OCI-LY1 (cell line): ENCODE measurements around the gene KIFC3.

Experiments
- H2AFZ ChIP-seq: fragments of 200-600 bp; sonication (generic), shearing (Covaris generic); 2 replicates; pipeline ENCODE4 v1.6.0; 2014; ENCODE audit warnings: antibody characterized with exemption, mild to moderate bottlenecking, low read length
- H3F3A ChIP-seq: fragments of 200-600 bp; sonication (generic), shearing (Covaris generic); 2 replicates; pipeline ENCODE4 v1.6.0; 2014; ENCODE audit warnings: mild to moderate bottlenecking, antibody characterized with exemption, low read length, moderate library complexity; ENCODE audit not compliant: insufficient read depth
- H3K27ac ChIP-seq: fragments of 200-600 bp; sonication (generic); 2 replicates; pipeline ENCODE4 v1.5.1; 2014; ENCODE audit warnings: low read length, mixed run types, mild to moderate bottlenecking, low read depth; ENCODE audit not compliant: poor library complexity, severe bottlenecking
- H3K27me3 ChIP-seq: fragments of 200-600 bp; sonication (generic); 2 replicates; pipeline ENCODE4 v1.6.0; 2014; ENCODE audit warnings: antibody characterized with exemption, mild to moderate bottlenecking, low read length, moderate library complexity; ENCODE audit not compliant: insufficient read depth
- H3K36me3 ChIP-seq: fragments of 200-600 bp; sonication (generic); 2 replicates; pipeline ENCODE4 v1.6.1; 2014; ENCODE audit warnings: mild to moderate bottlenecking, antibody characterized with exemption, low read length, moderate library complexity, mixed read lengths; ENCODE audit not compliant: insufficient read depth
- H3K4me1 ChIP-seq: fragments of 200-600 bp; sonication (generic); 2 replicates; pipeline ENCODE4 v1.5.1; 2014; ENCODE audit warnings: mild to moderate bottlenecking, low read length, moderate library complexity; ENCODE audit not compliant: insufficient read depth, severe bottlenecking
- H3K4me2 ChIP-seq: fragments of 200-600 bp; sonication (generic), shearing (Covaris generic); 2 replicates; pipeline ENCODE4 v1.6.1; 2014; ENCODE audit warnings: low read length
- H3K4me3 ChIP-seq: fragments of 200-600 bp; sonication (generic); 2 replicates; pipeline ENCODE4 v1.5.1; 2014; ENCODE audit warnings: low read length, low read depth, mild to moderate bottlenecking, mixed read lengths; ENCODE audit not compliant: poor library complexity, severe bottlenecking
- H3K79me2 ChIP-seq: fragments of 200-600 bp; shearing (Covaris generic); 2 replicates; pipeline ENCODE4 v1.6.1; 2016; ENCODE audit warnings: mixed run types, low read length, mixed read lengths; ENCODE audit not compliant: insufficient read depth
- H3K9ac ChIP-seq: fragments of 200-600 bp; sonication (generic), shearing (Covaris generic); 2 replicates; pipeline ENCODE4 v1.6.1; 2014; ENCODE audit warnings: mild to moderate bottlenecking, low read length, mixed read lengths
- H3K9me2 ChIP-seq: fragments of 200-600 bp; sonication (generic), shearing (Covaris generic); 2 replicates; pipeline ENCODE4 v1.6.1; 2014; ENCODE audit warnings: low read depth, mild to moderate bottlenecking, low read length, mixed read lengths
- H3K9me3 ChIP-seq: fragments of 200-600 bp; shearing (Covaris generic); 2 replicates; pipeline ENCODE4 v1.6.1; 2014; ENCODE audit warnings: low read length, mixed read lengths
- H4K20me1 ChIP-seq: fragments of 200-600 bp; sonication (generic), shearing (Covaris generic); 2 replicates; pipeline ENCODE4 v1.6.0; 2016; ENCODE audit warnings: mild to moderate bottlenecking, low read length; ENCODE audit not compliant: insufficient read depth
- EZH2 ChIP-seq: fragments of 200-600 bp; sonication (generic), shearing (Covaris generic); IDR thresholded peaks from 2 replicates; pipeline ENCODE4 v1.8.0; 2017; ENCODE audit warnings: borderline replicate concordance, mixed run types, mild to moderate bottlenecking, antibody characterized with exemption, low read length, moderate library complexity, mixed read lengths
- TF ChIP-seq, protein P1 (sequence below): fragments of 200-600 bp; sonication (generic), shearing (Covaris generic); IDR thresholded peaks from 2 replicates; pipeline ENCODE4 v1.5.1; 2017; ENCODE audit warnings: mild to moderate bottlenecking, antibody characterized with exemption, low read length, moderate library complexity, mixed read lengths

The KIFC3 gene

DNA sequence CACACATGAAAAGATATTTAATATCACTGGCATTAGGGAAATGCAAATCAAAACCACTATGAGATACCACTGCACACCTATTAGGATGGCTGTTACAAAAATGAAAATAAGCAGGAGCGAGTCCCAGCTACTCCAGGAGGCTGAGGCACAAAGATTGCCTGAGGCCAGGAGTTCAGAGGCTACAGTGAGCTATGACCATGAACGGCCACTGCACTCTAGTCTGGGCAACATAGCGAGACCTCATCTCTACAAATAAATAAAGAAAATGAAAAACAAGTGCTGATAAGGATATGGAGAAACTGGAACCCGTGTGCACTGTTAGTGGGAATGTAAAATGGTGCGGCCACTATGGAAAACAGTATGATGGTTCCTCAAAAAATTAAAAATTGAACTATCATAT lies 23.6 kb downstream of the KIFC3 start:
- no peak overlapping the region for H3K27ac ChIP-seq
- no peak overlapping the region for H3K4me3 ChIP-seq
- H3K9ac ChIP-seq: no peak overlapping the region
- H3K36me3 ChIP-seq: no peaks in the 10 kb centered on the region
- TF ChIP-seq EZH2: no peak
- TF ChIP-seq, protein P1, sequence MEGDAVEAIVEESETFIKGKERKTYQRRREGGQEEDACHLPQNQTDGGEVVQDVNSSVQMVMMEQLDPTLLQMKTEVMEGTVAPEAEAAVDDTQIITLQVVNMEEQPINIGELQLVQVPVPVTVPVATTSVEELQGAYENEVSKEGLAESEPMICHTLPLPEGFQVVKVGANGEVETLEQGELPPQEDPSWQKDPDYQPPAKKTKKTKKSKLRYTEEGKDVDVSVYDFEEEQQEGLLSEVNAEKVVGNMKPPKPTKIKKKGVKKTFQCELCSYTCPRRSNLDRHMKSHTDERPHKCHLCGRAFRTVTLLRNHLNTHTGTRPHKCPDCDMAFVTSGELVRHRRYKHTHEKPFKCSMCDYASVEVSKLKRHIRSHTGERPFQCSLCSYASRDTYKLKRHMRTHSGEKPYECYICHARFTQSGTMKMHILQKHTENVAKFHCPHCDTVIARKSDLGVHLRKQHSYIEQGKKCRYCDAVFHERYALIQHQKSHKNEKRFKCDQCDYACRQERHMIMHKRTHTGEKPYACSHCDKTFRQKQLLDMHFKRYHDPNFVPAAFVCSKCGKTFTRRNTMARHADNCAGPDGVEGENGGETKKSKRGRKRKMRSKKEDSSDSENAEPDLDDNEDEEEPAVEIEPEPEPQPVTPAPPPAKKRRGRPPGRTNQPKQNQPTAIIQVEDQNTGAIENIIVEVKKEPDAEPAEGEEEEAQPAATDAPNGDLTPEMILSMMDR: no peak
- H2AFZ ChIP-seq: no peak overlapping the region
- no peaks in the 10 kb centered on the region for H4K20me1 ChIP-seq
- no peaks in the 10 kb centered on the region for H3K79me2 ChIP-seq
- H3K27me3 ChIP-seq: no peaks in the 10 kb centered on the region
- no peak overlapping the region for H3K4me2 ChIP-seq
- H3F3A ChIP-seq: no peaks in the 10 kb centered on the region
- H3K9me3 ChIP-seq: no peaks in the 10 kb centered on the region
- no peaks in the 10 kb centered on the region for H3K9me2 ChIP-seq
- no peaks in the 10 kb centered on the region for H3K4me1 ChIP-seq

DNA sequence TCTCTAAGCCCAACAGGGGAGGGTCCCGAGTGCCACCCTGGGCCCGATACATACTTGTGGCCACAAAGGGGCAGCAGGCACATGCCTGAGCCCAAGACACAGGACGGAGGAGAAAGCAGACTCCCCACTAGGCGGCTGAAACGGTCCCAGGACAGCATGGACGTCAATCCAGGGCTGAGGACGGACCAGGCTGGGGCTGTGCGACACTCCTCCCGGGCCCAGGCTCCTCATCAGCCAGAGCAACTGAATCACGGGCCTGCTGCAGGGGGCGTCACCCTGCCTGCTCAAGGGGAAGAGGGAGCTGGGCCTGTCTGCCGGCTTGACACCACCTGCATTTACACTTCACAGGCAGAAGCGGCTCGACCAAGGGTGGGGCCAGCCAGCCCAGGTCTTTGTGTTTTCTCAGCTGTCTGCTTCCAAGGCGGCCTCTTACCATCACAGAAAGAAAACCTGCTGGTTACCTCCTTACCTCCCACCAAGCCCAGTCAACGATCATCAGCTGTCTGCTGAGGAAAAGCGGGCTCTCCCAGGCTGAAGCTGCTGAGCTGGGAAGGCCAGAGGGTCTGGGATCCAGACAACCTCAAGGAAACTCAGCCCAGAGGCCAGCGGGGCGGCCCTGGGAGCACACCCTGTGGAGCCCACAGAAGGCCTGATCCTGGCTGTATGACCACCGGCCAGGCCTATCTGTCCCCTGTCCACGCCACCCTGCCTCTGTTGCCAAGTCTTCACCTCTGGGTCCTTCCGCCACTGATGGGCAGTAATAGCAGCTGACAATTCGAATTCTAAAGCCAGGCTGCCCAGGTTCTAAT lies 26.4 kb downstream of the KIFC3 start:
- H3F3A ChIP-seq: no peaks in the 10 kb centered on the region
- no peaks in the 10 kb centered on the region for H4K20me1 ChIP-seq
- no peaks in the 10 kb centered on the region for H3K4me1 ChIP-seq
- peaks cover 8% of the 10 kb centered on the region; the same call in 1 of the 2 replicates for H3K27me3 ChIP-seq
- TF ChIP-seq, protein P1: peak; percentile 48; the same call in 1 of the 2 replicates
- TF ChIP-seq EZH2: no peak
- H3K9me2 ChIP-seq: no peaks in the 10 kb centered on the region
- no peaks in the 10 kb centered on the region for H3K79me2 ChIP-seq
- no peaks in the 10 kb centered on the region for H3K9me3 ChIP-seq
- no peak overlapping the region for H2AFZ ChIP-seq
- no peak overlapping the region for H3K27ac ChIP-seq
- no peaks in the 10 kb centered on the region for H3K36me3 ChIP-seq
- H3K4me2 ChIP-seq: no peak overlapping the region
- H3K4me3 ChIP-seq: no peak overlapping the region
- no peak overlapping the region for H3K9ac ChIP-seq

DNA sequence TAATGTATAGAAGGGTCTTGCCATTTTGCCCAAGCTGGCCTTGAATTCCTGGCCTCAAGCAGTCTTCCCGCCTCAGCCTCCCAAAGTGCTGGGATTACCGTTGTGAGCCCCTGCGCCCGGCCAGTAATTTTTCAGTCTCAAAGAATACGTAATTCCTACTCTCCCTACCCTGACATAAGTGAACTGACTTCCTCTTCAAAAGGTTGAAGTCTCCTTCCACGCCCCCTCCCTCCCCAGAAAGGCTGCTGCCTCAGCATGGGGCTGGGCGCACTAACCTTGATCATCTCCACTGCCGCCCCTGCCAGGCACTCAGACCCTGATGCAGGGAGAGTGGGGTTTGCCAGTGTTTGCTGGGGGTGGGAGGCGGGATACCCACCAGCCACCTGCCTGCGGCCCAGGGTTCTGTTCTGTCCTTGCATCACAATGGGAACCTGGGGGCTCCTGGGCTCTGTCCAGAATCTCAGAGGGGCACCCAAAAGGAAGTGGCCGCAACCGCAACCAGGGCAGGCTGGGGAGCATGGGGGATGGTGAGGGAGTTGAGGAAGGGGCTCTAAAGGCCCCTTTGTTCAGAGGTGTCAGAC lies 27.5 kb downstream of the KIFC3 start:
- Histone ChIP-seq H3F3A (no peaks in the 10 kb centered on the region), H3K4me2 (no peak overlapping the region), H4K20me1 (no peaks in the 10 kb centered on the region), H3K36me3 (no peaks in the 10 kb centered on the region), H3K4me3 (no peak overlapping the region), H3K9me3 (no peaks in the 10 kb centered on the region), H3K9me2 (no peaks in the 10 kb centered on the region), H3K4me1 (no peaks in the 10 kb centered on the region), H3K9ac (no peak overlapping the region), H3K79me2 (no peaks in the 10 kb centered on the region), H3K27me3 (peaks cover 8% of the 10 kb centered on the region; the same call in 1 of the 2 replicates), H2AFZ (no peak overlapping the region), H3K27ac (no peak overlapping the region)
- TF ChIP-seq EZH2: no peak
